GM13976 (cell line): ENCODE results near the gene PPP1R2B.
"Not testable (repeated sequence)": the region's sequence is repeated elsewhere in the genome, so short reads cannot be mapped to it uniquely, and the experiment has no call there.

ENCODE experiments used
- DNase-seq: peaks from one replicate; pipeline ENCODE4 v3.0.0; 2012; ENCODE audit warnings: low spot score
- CTCF ChIP-seq: IDR thresholded peaks from 2 replicates; pipeline ENCODE4 v1.5.1; 2012; ENCODE audit warnings: borderline replicate concordance, mild to moderate bottlenecking; ENCODE audit not compliant: insufficient read depth; ENCODE audit errors: extremely low read depth, missing control alignments, control extremely low read depth
- in situ Hi-C: fragments of 300-500 bp; cut with MboI; formaldehyde crosslinking; loops from one replicate; pipeline ENCODE4 v1.12.0; 2022; ENCODE audit warnings: low sequenced_read_pairs, mixed read lengths, inconsistent platforms; ENCODE audit not compliant: unreplicated experiment

The PPP1R2B gene

GRCh38 chr5:156851880-156852279 lies 1.8 kb downstream of the PPP1R2B start:
- no peak for DNase-seq
- in situ Hi-C loops: no loop called here
- TF ChIP-seq CTCF: no peak

- DNase-seq, in situ Hi-C loops: not testable (repeated sequence)
These were observed 3.0 kb downstream of the PPP1R2B start for GRCh38 chr5:156853055-156853454.

- in situ Hi-C loops: no loop called here
- DNase-seq: no peak
- TF ChIP-seq CTCF: no peak
These were observed 15.3 kb downstream of the PPP1R2B start for GRCh38 chr5:156865427-156865826.

GRCh38 chr5:156870498-156870839 lies 20.4 kb downstream of the PPP1R2B start:
- TF ChIP-seq CTCF: no peak
- DNase-seq: no peak
- in situ Hi-C loops: no loop called here

GRCh38 chr5:156871212-156871611 lies 21.1 kb downstream of the PPP1R2B start:
- TF ChIP-seq CTCF: no peak
- DNase-seq: no peak
- in situ Hi-C loops: no loop called here

- TF ChIP-seq CTCF: no peak
- peak; percentile 15 for DNase-seq
- in situ Hi-C loops: no loop called here
These were observed 29.7 kb downstream of the PPP1R2B start for GRCh38 chr5:156879665-156880285.

- in situ Hi-C loops: no loop called here
- TF ChIP-seq CTCF: no peak
- DNase-seq: no peak
These were observed 33.3 kb downstream of the PPP1R2B start for GRCh38 chr5:156883316-156883875.
